Natural killer cell (primary cell): ENCODE measurements around the gene PAH. TPM values are rescaled to one million over a fixed set of nuclear protein-coding genes. Genes with fewer than 3 reads are reported as not detected.

Experiments
- ATAC-seq, 3 donors: fragments of 150-1000 bp in 2 of 3; fragments of 200-7000 bp in 1 of 3; cut with Tn5 transposase; 1 replicate in 1 of 3; 2 replicates in 2 of 3; pipeline ENCODE4 v1.10.0; 2021; ENCODE audit warnings: mild to moderate bottlenecking in 2 of 3, moderate library complexity in 2 of 3
- DNase-seq, 2 donors: peaks; one replicate each; pipeline versions ENCODE4 v3.0.0 to v3.0.0-alpha.2; 2013 to 2021; ENCODE audit warnings: mixed read lengths in 1 of 2
- H3K27ac ChIP-seq: one replicate; pipeline ENCODE4 v1.5.1; 2013; ENCODE audit warnings: mild to moderate bottlenecking, low read length
- H3K27me3 ChIP-seq: one replicate; pipeline ENCODE4 v1.6.1; 2013; ENCODE audit warnings: low read length; ENCODE audit not compliant: control insufficient read depth, insufficient read depth
- H3K36me3 ChIP-seq: one replicate; pipeline ENCODE4 v1.6.1; 2013; ENCODE audit warnings: low read length; ENCODE audit not compliant: control insufficient read depth, insufficient read depth
- H3K4me1 ChIP-seq: one replicate; pipeline ENCODE4 v1.6.1; 2013; ENCODE audit warnings: low read length; ENCODE audit not compliant: control insufficient read depth, insufficient read depth
- H3K4me3 ChIP-seq: one replicate; pipeline ENCODE4 v1.5.1; 2013; ENCODE audit warnings: low read length
- H3K9me3 ChIP-seq: one replicate; pipeline ENCODE4 v1.6.1; 2013; ENCODE audit warnings: low read length; ENCODE audit not compliant: control insufficient read depth, insufficient read depth
- H3K27ac Mint-ChIP-seq, 2 donors: one replicate each; pipeline ENCODE4 v1.8.0; 2022; ENCODE audit warnings: mild to moderate bottlenecking in 2 of 2, mixed read lengths in 2 of 2, moderate library complexity in 1 of 2
- H3K27me3 Mint-ChIP-seq, 2 donors: one replicate each; pipeline ENCODE4 v1.8.0; 2022; ENCODE audit warnings: low read depth in 2 of 2, mixed read lengths in 2 of 2
- H3K36me3 Mint-ChIP-seq: one replicate; pipeline ENCODE4 v1.8.0; 2022; ENCODE audit warnings: mixed read lengths
- H3K4me1 Mint-ChIP-seq, 2 donors: one replicate each; pipeline ENCODE4 v1.8.0; 2022; ENCODE audit warnings: mixed read lengths in 2 of 2
- H3K4me3 Mint-ChIP-seq: one replicate; pipeline ENCODE4 v1.8.0; 2022; ENCODE audit warnings: mild to moderate bottlenecking, moderate library complexity, mixed read lengths
- H3K9me3 Mint-ChIP-seq, 2 donors: one replicate each; pipeline ENCODE4 v1.8.0; 2022; ENCODE audit warnings: mixed read lengths in 2 of 2
- WGBS: methylation state at CpG from one replicate; pipeline ENCODE4 v1.1.7; 2013; ENCODE audit warnings: missing lambda C conversion rate; ENCODE audit not compliant: insufficient coverage; 5-methylcytosine and 5-hydroxymethylcytosine counted together
- intact Hi-C: fragments of 100-400 bp; cut with micrococcal nuclease; formaldehyde crosslinking; loops from one replicate; pipeline ENCODE4 v1.14.2; 2022
- total RNA-seq, 4 donors: library from RNA; stranded (reverse); fragments of 120-200 nt in 1 of 4; gene quantifications; one replicate each; pipeline versions ENCODE4 v1.2.3 to v1.2.4, GENCODE V29; 2013 to 2022
- TF ChIP-seq, protein P1 (sequence below): fragments of 200-600 bp; IDR thresholded peaks from one replicate; pipeline ENCODE4 v1.8.0; 2022; ENCODE audit warnings: antibody characterized with exemption

The PAH gene
- total RNA-seq, 3 donors from 2014 or later (not counting 1 experiment from before 2014, with no cell fraction given): not detected

DNA sequence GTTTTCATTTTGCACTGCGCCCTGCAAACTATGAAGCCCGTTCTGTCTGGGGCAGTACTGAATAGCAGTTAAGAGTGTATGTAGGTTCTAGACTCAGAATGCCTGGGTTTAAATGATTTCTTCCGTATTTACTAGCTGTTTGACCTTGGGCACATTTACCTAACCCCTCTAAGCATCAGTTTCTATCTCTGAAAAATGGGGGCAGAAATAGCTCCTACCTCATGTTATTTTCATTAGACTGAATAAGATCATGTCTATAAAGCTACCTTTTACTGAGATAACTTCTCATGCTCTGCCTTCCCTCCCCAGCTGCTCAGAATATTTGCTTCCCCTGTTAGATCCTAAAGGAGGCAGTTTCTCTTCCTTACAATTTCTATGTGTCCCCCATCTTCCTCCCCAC lies 5.7 kb downstream of the PAH start:
- WGBS: 70% methylated on average over 3 of the region's 3 CpGs
- Histone ChIP-seq H3K36me3 (no peaks in the 10 kb centered on the region), H3K4me1 (no peaks in the 10 kb centered on the region), H3K27ac (no peak overlapping the region), H3K9me3 (no peaks in the 10 kb centered on the region), H3K4me3 (no peak overlapping the region), H3K27me3 (peaks cover 6% of the 10 kb centered on the region)
- Mint-ChIP-seq H3K27me3 (peaks cover 3 to 5% of the 10 kb centered on the region in 2 donors), H3K4me3 (no peak overlapping the region), H3K36me3 (no peaks in the 10 kb centered on the region), H3K27ac (no peak overlapping the region), H3K9me3 (peaks cover 0 to 3% of the 10 kb centered on the region in 2 donors), H3K4me1 (no peaks in the 10 kb centered on the region)
- DNase-seq (no peak), ATAC-seq (no peak)
- TF ChIP-seq, protein P1, sequence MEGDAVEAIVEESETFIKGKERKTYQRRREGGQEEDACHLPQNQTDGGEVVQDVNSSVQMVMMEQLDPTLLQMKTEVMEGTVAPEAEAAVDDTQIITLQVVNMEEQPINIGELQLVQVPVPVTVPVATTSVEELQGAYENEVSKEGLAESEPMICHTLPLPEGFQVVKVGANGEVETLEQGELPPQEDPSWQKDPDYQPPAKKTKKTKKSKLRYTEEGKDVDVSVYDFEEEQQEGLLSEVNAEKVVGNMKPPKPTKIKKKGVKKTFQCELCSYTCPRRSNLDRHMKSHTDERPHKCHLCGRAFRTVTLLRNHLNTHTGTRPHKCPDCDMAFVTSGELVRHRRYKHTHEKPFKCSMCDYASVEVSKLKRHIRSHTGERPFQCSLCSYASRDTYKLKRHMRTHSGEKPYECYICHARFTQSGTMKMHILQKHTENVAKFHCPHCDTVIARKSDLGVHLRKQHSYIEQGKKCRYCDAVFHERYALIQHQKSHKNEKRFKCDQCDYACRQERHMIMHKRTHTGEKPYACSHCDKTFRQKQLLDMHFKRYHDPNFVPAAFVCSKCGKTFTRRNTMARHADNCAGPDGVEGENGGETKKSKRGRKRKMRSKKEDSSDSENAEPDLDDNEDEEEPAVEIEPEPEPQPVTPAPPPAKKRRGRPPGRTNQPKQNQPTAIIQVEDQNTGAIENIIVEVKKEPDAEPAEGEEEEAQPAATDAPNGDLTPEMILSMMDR: no peak
- intact Hi-C loops: no loop called here

DNA sequence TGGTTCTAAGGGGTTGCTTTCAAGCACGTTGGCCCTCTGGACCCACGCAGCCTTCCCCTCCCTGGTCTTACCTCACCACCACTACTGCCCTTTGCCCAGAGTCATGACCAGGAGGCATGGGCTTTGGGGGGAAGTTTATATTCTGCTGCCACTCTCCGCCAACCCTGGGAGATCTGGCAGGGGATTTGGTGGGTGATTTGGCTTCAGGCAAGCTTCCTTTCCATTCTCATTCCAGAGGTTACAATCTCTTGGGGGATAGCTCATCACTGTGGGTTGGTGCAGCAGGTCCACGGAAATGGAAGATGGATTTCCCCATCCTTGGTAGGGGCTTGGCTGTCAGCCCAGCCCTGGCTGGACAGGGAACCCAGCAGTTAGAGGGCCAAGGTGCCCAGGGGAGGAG lies 6.3 kb downstream of the PAH start:
- Mint-ChIP-seq H3K27ac (no peak overlapping the region), H3K27me3 (peaks cover 0 to 3% of the 10 kb centered on the region in 2 donors), H3K4me3 (no peak overlapping the region), H3K36me3 (no peaks in the 10 kb centered on the region), H3K4me1 (no peaks in the 10 kb centered on the region), H3K9me3 (peaks cover 0 to 3% of the 10 kb centered on the region in 2 donors)
- intact Hi-C loops: no loop called here
- H3K4me1 ChIP-seq: no peaks in the 10 kb centered on the region
- peaks cover 6% of the 10 kb centered on the region for H3K27me3 ChIP-seq
- WGBS: 77% methylated on average over 1 of the region's 4 CpGs
- no peaks in the 10 kb centered on the region for H3K36me3 ChIP-seq
- H3K27ac ChIP-seq: no peak overlapping the region
- no peak overlapping the region for H3K4me3 ChIP-seq
- ATAC-seq (no peak), DNase-seq (no peak)
- no peaks in the 10 kb centered on the region for H3K9me3 ChIP-seq
- TF ChIP-seq, protein P1: no peak

DNA sequence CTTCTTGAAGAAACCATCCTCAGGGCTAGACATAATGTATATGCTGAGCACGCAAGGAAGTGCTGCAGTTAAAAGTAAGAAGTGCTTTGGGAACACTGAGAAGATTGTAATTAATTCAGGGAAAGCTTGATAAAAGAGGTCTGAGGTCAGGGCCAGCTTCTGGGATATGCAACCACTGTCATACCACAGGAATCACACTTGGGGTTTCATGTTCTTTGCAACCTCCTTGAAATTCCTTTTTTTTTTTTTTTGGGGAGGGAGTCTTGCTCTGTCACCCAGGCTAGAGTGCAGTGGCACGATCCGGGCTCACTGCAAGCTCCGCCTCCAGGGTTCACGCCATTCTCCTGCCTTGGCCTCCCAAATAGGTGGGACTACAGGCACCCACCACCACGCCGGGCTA lies 6.9 kb downstream of the PAH start:
- ATAC-seq (no peak), DNase-seq (no peak)
- TF ChIP-seq, protein P1: no peak
- Mint-ChIP-seq H3K27me3 (peaks cover 0 to 3% of the 10 kb centered on the region in 2 donors), H3K4me1 (no peaks in the 10 kb centered on the region), H3K9me3 (peaks cover 0 to 3% of the 10 kb centered on the region in 2 donors), H3K4me3 (no peak overlapping the region), H3K36me3 (no peaks in the 10 kb centered on the region), H3K27ac (no peak overlapping the region)
- intact Hi-C loops: no loop called here
- 89% methylated on average over 7 of the region's 7 CpGs for WGBS
- Histone ChIP-seq H3K4me3 (no peak overlapping the region), H3K9me3 (no peaks in the 10 kb centered on the region), H3K27me3 (peaks cover 6% of the 10 kb centered on the region), H3K4me1 (no peaks in the 10 kb centered on the region), H3K36me3 (no peaks in the 10 kb centered on the region), H3K27ac (no peak overlapping the region)

DNA sequence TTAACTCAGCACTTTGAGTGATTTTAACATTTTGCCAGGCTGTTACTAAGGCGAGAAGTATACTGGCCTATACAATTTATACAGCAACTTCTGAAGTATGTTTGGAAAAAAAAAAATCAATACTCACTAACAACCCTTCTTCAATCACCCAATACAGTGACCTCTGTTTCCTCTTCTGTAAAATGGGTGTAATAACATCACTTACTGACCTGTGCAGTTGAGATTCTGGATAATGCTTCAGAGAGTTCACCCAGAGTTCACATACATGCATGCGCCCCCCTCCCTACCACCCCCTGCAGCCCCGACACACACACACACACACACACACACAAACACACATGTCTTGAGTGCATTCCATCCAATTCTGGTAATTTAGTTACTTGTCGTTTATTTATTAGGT lies 9.1 kb downstream of the PAH start:
- Histone ChIP-seq H3K27me3 (peaks cover 2% of the 10 kb centered on the region), H3K4me3 (no peak overlapping the region), H3K4me1 (no peaks in the 10 kb centered on the region), H3K36me3 (no peaks in the 10 kb centered on the region), H3K27ac (no peak overlapping the region), H3K9me3 (no peaks in the 10 kb centered on the region)
- no peak for DNase-seq
- Mint-ChIP-seq H3K4me3 (no peak overlapping the region), H3K9me3 (no peaks in the 10 kb centered on the region), H3K36me3 (no peaks in the 10 kb centered on the region), H3K27ac (no peak overlapping the region), H3K27me3 (no peaks in the 10 kb centered on the region), H3K4me1 (no peaks in the 10 kb centered on the region)
- TF ChIP-seq, protein P1: no peak
- intact Hi-C loops: no loop called here
- no peak for ATAC-seq
- 48% methylated on average over 2 of the region's 4 CpGs for WGBS
